Kasumi-1 (cell line): ENCODE data around the gene COL12A1.
A peak's percentile ranks its signal among the peaks of the same experiment; 100 is the strongest.
"Not testable (repeated sequence)": the region's sequence is repeated elsewhere in the genome, so short reads cannot be mapped to it uniquely, and the experiment has no call there.

ENCODE experiments used
- DNase-seq, 2 experiments: peaks; one replicate each; lab custom pipeline; 2025; lab: John Stamatoyannopoulos, UW

COL12A1 gene

DNA sequence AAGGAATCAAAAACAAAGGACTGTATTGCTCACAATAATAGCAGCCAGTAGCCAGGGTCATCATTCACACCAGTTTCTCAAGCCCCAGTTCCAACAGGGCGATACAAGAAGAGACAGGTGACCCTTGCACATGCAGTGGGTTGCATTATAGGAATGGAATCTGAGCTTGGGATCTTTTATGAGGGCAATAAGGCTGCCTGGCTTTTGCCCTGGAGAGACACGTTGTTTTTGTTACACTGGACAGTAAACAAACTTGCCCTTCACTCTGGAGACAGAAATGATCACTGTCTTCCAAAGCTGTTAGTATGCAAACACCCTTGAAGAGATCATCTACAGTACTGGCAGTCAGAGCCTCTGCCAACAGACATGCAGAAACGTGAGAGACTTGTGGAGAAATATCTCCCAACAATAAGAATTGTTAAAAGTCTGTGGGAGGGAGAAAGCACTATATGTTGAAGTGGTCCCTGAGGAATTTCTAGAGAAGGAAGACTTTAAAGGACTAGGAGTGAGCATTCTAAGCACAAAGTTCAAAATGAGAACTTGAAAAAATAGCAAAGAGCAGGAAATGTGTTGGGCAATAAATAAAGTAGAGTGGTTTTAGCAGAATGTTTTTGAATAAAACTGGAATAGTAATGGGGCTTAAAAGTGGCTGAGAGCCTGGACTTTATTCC lies 6.2 kb upstream of the COL12A1 start:
- DNase-seq, result no peak

GRCh38 chr6:75210885-75211739 lies 5.3 kb upstream of the COL12A1 start:
- peak; percentile 71 to 87 for DNase-seq

- DNase-seq, result no peak
Measured at GRCh38 chr6:75209184-75209723, 3.4 kb upstream of the COL12A1 start.

GRCh38 chr6:75208298-75209183 lies 2.7 kb upstream of the COL12A1 start:
- peak; percentile 77 to 87 for DNase-seq

DNA sequence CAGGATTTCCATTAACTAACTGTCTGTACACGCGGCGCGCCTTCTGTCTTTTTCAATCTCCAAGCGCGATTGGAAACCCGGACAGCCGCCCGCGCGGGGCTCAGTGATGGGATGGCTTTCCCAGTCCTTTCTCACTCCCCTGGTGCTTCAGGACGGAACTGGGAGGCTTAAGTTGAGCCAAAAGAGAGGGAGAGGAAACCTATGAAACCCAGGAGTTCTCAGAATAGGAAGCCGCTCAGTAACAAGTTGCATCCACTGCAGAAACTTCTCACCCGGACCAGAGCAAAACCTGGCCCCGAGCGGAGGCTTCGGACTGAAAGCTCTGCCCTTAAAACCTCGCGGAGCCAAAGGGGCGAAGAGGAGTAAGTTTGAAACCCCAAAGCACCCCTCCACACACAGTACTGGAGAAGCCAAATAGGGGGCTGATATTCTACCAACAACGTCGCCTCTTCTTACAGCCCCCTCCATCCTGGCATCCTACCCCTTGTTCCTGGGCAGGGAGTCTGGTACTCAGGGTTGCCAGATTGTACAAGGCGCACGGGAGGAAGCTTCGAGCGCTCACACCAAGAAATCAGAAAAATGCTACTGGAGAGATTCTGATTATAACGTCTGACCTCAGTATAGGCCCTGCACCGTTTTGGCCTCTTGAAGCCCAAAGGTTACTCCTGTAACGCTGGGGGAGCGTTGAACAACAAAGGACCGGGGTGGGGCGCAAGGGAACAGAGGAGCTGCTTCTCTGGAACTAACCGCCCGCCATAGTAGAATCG lies 906 bp upstream of the COL12A1 start:
- DNase-seq, result no peak

- no peak for DNase-seq
Measured at GRCh38 chr6:75204959-75205775, 686 bp downstream of the COL12A1 start.

- peak; percentile 61 to 75 for DNase-seq
Measured at GRCh38 chr6:75204217-75204958, 1.5 kb downstream of the COL12A1 start.

- DNase-seq, result no peak
Measured at GRCh38 chr6:75203721-75204120, 2.1 kb downstream of the COL12A1 start.

DNA sequence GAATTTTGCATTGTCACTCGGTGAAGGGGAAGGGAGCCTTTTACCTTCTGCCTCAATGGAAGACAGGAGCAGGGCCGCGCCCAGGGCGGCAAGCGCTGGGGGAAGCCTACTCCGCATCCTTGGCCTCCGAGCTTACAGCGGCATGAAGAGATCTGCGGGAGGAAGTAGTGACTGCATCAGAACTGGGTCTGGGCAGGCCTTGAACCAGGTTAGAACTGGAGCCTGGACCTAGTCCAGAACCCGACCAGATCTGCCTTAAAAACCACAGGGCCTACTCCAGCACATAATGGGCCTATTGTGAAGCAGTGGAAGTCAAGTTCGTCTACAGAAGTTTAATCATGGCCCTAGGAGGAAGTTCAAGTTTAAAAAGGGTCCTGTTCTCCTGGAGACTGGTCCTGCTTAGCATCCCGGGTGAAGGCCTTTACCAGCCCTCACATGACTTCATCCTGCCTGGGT lies 3.1 kb downstream of the COL12A1 start:
- DNase-seq, result no peak

DNA sequence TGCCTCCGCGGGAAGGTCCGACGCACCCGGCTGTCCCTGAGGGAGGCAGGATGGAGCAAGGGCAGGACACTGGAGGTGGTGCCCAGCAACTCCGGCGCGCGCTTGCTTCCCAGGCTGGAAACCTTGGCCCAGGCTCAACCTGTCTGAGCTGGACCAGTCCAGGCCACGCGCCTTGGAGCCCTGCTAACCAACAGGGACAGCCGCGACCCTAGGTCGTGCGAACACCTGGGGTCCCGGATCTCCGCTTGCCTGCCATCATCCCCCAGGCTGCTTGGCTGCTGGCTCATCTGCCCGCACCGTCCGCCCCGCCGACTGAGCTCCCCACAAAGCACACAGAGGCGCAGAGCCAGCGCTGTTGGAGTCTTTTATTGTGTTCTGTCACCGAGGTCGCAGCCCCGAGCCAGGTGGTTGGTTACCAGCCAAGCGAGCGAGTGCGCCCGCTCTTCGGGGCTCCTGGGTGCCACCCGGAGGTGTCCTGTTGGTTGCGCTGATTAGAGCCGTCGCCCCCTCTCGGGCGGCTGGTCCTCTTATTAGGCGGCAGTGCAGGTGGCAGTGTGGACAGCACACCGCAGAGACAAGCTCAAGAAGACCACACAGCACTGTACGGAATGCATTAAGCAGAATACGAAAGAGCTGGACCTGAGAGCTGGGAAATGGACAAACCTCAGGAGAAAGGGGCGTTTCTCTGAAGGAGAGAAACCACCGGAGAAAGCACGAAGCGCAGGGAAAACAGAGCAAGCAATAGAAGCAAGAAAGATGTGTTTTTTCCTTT lies 3.8 kb downstream of the COL12A1 start:
- no peak for DNase-seq

DNA sequence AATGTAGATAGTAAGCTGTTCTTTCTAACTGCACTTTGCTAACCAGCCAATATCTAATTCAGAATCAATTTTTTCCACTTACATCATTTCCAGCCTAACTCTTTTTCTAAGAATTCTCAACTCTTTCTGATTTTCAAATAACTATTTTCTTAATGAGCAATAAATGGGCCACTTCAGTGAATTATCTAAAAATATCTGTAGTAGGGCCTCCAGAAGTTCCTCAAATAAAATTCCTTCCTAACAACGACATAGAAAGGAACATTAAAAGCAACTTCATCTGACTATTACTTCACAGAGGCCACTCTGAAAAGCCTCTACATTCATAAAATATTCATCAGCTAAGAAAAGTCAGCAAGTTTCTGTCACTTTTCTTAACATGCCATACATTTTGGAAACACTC lies 4.8 kb downstream of the COL12A1 start:
- no peak for DNase-seq

DNA sequence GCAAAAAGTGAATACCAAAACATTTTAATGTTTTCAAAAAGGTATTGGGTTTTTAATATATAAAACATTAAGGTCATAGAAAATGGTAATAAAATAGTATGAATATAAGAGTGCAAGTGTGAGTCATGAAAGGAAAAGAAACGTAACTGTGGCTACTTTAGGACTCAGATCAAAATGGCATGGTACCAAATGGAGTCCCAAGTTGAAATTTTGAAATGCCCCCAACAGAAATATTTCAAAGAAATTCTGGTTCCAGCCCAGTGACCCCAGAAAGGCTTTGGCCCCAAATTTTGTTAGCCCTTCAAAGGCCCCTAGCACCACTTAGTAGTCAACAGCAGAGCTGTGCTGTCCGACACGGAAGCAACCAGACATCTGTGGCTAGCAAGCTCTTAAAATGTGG lies 6.0 kb downstream of the COL12A1 start:
- no peak for DNase-seq

DNA sequence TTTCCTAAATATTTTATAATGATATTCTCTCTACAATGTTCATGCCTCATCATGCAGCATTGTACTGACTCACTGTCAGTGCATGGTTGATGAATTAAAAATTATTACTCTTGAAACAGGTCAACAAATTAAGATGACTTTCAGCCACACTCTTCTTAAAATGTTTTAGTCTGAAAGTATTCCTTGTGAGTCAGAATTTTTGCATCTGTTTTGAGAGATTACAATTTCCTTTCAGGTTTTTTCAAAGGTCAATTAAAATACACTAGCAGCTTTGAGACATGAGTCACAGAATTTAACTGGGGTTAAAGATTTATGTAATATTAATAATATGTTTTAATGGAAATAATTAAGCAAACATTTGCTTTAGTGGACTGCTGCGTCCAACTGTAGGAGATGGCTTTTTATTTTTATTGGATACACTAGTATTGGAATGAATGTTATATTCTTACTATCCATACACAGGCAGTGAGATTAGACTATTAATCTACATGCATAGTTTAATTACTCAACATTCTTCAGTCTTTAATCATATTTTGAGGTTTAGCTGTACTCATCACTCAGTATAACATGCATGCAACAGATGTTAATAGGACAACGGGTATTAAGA lies 9.7 kb downstream of the COL12A1 start:
- DNase-seq, result no peak

GRCh38 chr6:75188221-75188925 lies 17.5 kb downstream of the COL12A1 start:
- no peak for DNase-seq

GRCh38 chr6:75186581-75186980 lies 19.3 kb downstream of the COL12A1 start:
- not testable (repeated sequence) for DNase-seq

GRCh38 chr6:75183099-75183541 lies 22.7 kb downstream of the COL12A1 start:
- DNase-seq, result no peak

DNA sequence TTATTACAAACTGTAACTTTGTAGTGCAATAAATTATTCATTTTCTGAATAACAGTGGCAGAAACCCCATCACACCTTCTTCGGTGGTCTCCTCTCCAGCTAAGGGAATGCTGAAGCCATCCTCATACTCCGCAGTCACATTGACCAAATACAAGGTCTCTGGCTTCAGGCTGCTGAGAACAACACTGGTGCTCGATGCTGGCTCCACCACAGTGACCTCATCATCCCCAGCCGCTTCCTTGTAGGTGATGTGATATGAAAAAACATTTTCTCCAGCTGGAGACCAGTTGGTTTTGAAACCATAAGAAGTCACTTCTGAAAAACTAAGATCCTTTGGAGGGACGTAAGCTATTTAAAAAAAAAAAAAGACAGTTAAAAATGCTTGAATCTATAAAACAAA lies 25.0 kb downstream of the COL12A1 start:
- DNase-seq, result no peak

GRCh38 chr6:75178757-75179156 lies 27.1 kb downstream of the COL12A1 start:
- DNase-seq, result no peak
